Activated CD4-positive, alpha-beta T cell treated with anti-CD3 and anti-CD28 coated beads, Interleukin-2, amount 50 U/mL, for 1 hour (primary cell): ENCODE data around the gene ST3GAL4.
"Not testable (repeated sequence)": the region's sequence is repeated elsewhere in the genome, so short reads cannot be mapped to it uniquely, and the experiment has no call there.

ENCODE experiments used
- DNase-seq: peaks from one replicate; pipeline ENCODE4 v3.0.0-alpha.2; 2020

The ST3GAL4 gene

GRCh38 chr11:126391286-126391954 lies 35.9 kb downstream of the ST3GAL4 start:
- no peak for DNase-seq

- no peak for DNase-seq
Measured at GRCh38 chr11:126391970-126392632, 36.6 kb downstream of the ST3GAL4 start.

GRCh38 chr11:126392633-126393013 lies 37.1 kb downstream of the ST3GAL4 start:
- DNase-seq = no peak

- no peak for DNase-seq
Measured at GRCh38 chr11:126393143-126393542, 37.7 kb downstream of the ST3GAL4 start.

GRCh38 chr11:126394036-126394435 lies 38.5 kb downstream of the ST3GAL4 start:
- no peak for DNase-seq

- not testable (repeated sequence) for DNase-seq
Measured at GRCh38 chr11:126394634-126395072, 39.2 kb downstream of the ST3GAL4 start.

GRCh38 chr11:126395784-126396183 lies 40.3 kb downstream of the ST3GAL4 start:
- not testable (repeated sequence) for DNase-seq

- not testable (repeated sequence) for DNase-seq
Measured at GRCh38 chr11:126396266-126396665, 40.8 kb downstream of the ST3GAL4 start.

- DNase-seq = no peak
Measured at GRCh38 chr11:126396965-126397364, 41.5 kb downstream of the ST3GAL4 start.

- DNase-seq = no peak
Measured at GRCh38 chr11:126398296-126398695, 42.8 kb downstream of the ST3GAL4 start.

- no peak for DNase-seq
Measured at GRCh38 chr11:126398721-126399120, 43.2 kb downstream of the ST3GAL4 start.

- no peak for DNase-seq
Measured at GRCh38 chr11:126400019-126400418, 44.5 kb downstream of the ST3GAL4 start.

GRCh38 chr11:126400479-126400878 lies 45.0 kb downstream of the ST3GAL4 start:
- DNase-seq = no peak

- DNase-seq = no peak
Measured at GRCh38 chr11:126403022-126403581, 47.6 kb downstream of the ST3GAL4 start.

GRCh38 chr11:126403658-126404057 lies 48.2 kb downstream of the ST3GAL4 start:
- DNase-seq = no peak

- no peak for DNase-seq
Measured at GRCh38 chr11:126404367-126404766, 48.9 kb downstream of the ST3GAL4 start.

GRCh38 chr11:126405374-126405773 lies 49.9 kb downstream of the ST3GAL4 start:
- DNase-seq = no peak

- no peak for DNase-seq
Measured at GRCh38 chr11:126405906-126406305, 50.4 kb downstream of the ST3GAL4 start.

GRCh38 chr11:126406368-126406767 lies 50.9 kb downstream of the ST3GAL4 start:
- no peak for DNase-seq

GRCh38 chr11:126407101-126407521 lies 51.6 kb downstream of the ST3GAL4 start:
- no peak for DNase-seq

GRCh38 chr11:126407682-126408288 lies 52.3 kb downstream of the ST3GAL4 start:
- no peak for DNase-seq

GRCh38 chr11:126408496-126408895 lies 53.0 kb downstream of the ST3GAL4 start:
- no peak for DNase-seq

GRCh38 chr11:126408901-126409619 lies 53.6 kb downstream of the ST3GAL4 start:
- no peak for DNase-seq
